OCI-LY3 (cell line): ENCODE measurements around the gene HINFP.
"Not testable (repeated sequence)": the region's sequence is repeated elsewhere in the genome, so short reads cannot be mapped to it uniquely, and the experiment has no call there.

Experiments used
- H2AFZ ChIP-seq: fragments of 200-600, 300-600 bp; shearing (Covaris generic); 2 replicates; pipeline ENCODE4 v1.6.0; 2014; ENCODE audit warnings: antibody characterized with exemption, low read depth, low read length
- H3K27ac ChIP-seq: fragments of 200-600, 300-600 bp; sonication (generic); 2 replicates; pipeline ENCODE4 v1.5.1; 2014; ENCODE audit warnings: mild to moderate bottlenecking, low read length, moderate library complexity, mixed read lengths
- H3K27me3 ChIP-seq: fragments of 200-600, 300-600 bp; sonication (generic); 2 replicates; pipeline ENCODE4 v1.6.1; 2014; ENCODE audit warnings: low read depth, low read length, mixed read lengths
- H3K36me3 ChIP-seq: fragments of 200-600, 300-600 bp; sonication (generic); replicated peaks from 2 replicates; pipeline ENCODE3; 2014; ENCODE audit warnings: low read depth, low read length, mixed read lengths
- H3K4me1 ChIP-seq: fragments of 300-600, 200-600 bp; sonication (generic); 2 replicates; pipeline ENCODE4 v1.6.1; 2014; ENCODE audit warnings: low read length, mixed read lengths
- H3K4me2 ChIP-seq: fragments of 200-600, 300-600 bp; sonication (generic); 2 replicates; pipeline ENCODE4 v1.6.1; 2014; ENCODE audit warnings: low read length, mixed read lengths
- H3K4me3 ChIP-seq: fragments of 300-600, 200-600 bp; sonication (generic); 2 replicates; pipeline ENCODE4 v1.5.1; 2014; ENCODE audit warnings: antibody characterized with exemption, mild to moderate bottlenecking, low read length, moderate library complexity
- H3K79me2 ChIP-seq: fragments of 300-600, 200-600 bp; shearing (Covaris generic); 2 replicates; pipeline ENCODE4 v1.6.1; 2014; ENCODE audit warnings: mild to moderate bottlenecking, low read length, mixed read lengths
- H3K9ac ChIP-seq: fragments of 300-600, 200-600 bp; shearing (Covaris generic); 2 replicates; pipeline ENCODE4 v1.6.0; 2014; ENCODE audit warnings: mild to moderate bottlenecking, low read length, moderate library complexity
- H3K9me3 ChIP-seq: fragments of 200-600, 300-600 bp; shearing (Covaris generic); 2 replicates; pipeline ENCODE4 v1.6.1; 2014; ENCODE audit warnings: low read length, mixed read lengths; ENCODE audit not compliant: insufficient read depth
- H4K20me1 ChIP-seq: fragments of 200-600, 300-600 bp; sonication (generic); 2 replicates; pipeline ENCODE4 v1.6.1; 2016; ENCODE audit warnings: low read length, mixed read lengths; ENCODE audit not compliant: insufficient read depth
- EZH2phosphoT487 ChIP-seq: fragments of 200-600 bp; shearing (Covaris generic); IDR thresholded peaks from 2 replicates; pipeline ENCODE4 v1.6.1; 2018; ENCODE audit warnings: antibody characterized with exemption, mixed run types, low read depth
- TF ChIP-seq, protein P1 (sequence below): fragments of 200-600, 300-600 bp; sonication (generic); IDR thresholded peaks from 2 replicates; pipeline ENCODE4 v1.5.1; 2014; ENCODE audit warnings: antibody characterized with exemption, low read length, low read depth

Gene HINFP

GRCh38 chr11:119180729-119181676 lies 59.6 kb downstream of the HINFP start:
- peaks cover 24% of the 10 kb centered on the region for H3K36me3 ChIP-seq
- H3K27ac ChIP-seq: no peak overlapping the region
- no peaks in the 10 kb centered on the region for H3K9me3 ChIP-seq
- no peak overlapping the region for H3K4me3 ChIP-seq
- TF ChIP-seq EZH2phosphoT487: no peak
- TF ChIP-seq, protein P1, sequence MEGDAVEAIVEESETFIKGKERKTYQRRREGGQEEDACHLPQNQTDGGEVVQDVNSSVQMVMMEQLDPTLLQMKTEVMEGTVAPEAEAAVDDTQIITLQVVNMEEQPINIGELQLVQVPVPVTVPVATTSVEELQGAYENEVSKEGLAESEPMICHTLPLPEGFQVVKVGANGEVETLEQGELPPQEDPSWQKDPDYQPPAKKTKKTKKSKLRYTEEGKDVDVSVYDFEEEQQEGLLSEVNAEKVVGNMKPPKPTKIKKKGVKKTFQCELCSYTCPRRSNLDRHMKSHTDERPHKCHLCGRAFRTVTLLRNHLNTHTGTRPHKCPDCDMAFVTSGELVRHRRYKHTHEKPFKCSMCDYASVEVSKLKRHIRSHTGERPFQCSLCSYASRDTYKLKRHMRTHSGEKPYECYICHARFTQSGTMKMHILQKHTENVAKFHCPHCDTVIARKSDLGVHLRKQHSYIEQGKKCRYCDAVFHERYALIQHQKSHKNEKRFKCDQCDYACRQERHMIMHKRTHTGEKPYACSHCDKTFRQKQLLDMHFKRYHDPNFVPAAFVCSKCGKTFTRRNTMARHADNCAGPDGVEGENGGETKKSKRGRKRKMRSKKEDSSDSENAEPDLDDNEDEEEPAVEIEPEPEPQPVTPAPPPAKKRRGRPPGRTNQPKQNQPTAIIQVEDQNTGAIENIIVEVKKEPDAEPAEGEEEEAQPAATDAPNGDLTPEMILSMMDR: no peak
- peaks cover 4% of the 10 kb centered on the region; the same call in 1 of the 2 replicates for H3K4me1 ChIP-seq
- H4K20me1 ChIP-seq: no peaks in the 10 kb centered on the region
- H3K9ac ChIP-seq: no peak overlapping the region
- no peak overlapping the region for H3K4me2 ChIP-seq
- H3K79me2 ChIP-seq: no peaks in the 10 kb centered on the region
- H3K27me3 ChIP-seq: no peaks in the 10 kb centered on the region
- no peak overlapping the region for H2AFZ ChIP-seq

DNA sequence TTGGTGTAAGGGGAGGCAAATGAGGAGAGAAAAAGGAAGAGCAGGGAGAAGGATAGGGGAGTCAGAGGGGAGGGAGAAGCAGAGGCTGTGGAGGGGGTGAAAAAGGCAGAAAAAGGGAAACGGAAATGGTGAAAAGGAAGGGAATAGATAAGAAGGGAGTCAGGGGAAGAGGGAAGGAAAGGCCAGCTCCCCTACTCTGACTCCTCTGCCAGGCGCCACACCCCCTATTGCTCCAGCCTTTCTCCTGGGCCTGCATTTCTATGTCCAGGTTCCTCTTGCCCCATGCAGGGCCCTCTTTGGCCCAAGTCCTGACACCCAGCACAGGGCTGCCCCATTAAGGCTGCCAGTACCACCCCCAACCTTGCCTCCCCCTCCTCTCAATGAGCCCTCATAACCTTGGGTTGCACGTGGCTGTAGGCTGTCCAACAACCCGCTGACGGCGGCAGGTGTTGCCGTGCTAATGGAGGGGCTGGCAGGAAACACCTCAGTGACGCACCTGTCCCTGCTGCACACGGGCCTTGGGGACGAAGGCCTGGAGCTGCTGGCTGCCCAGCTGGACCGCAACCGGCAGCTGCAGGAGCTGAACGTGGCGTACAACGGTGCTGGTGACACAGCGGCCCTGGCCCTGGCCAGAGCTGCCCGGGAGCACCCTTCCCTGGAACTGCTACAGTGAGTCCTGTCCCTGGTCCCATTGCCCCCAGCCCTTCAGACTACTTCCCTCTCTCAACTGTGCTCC lies 60.5 kb downstream of the HINFP start:
- no peaks in the 10 kb centered on the region for H3K79me2 ChIP-seq
- H2AFZ ChIP-seq: no peak overlapping the region
- H3K36me3 ChIP-seq: peaks cover 24% of the 10 kb centered on the region
- no peaks in the 10 kb centered on the region for H4K20me1 ChIP-seq
- H3K27me3 ChIP-seq: no peaks in the 10 kb centered on the region
- peaks cover 4% of the 10 kb centered on the region; the same call in 1 of the 2 replicates for H3K4me1 ChIP-seq
- TF ChIP-seq, protein P1: no peak
- no peak for TF ChIP-seq EZH2phosphoT487
- H3K4me2 ChIP-seq: no peak overlapping the region
- H3K4me3 ChIP-seq: no peak overlapping the region
- H3K27ac ChIP-seq: no peak overlapping the region
- no peak overlapping the region for H3K9ac ChIP-seq
- H3K9me3 ChIP-seq: no peaks in the 10 kb centered on the region

- H3K36me3 ChIP-seq: peaks cover 24% of the 10 kb centered on the region
- H2AFZ ChIP-seq, H3K9ac ChIP-seq, H3K27ac ChIP-seq, H3K9me3 ChIP-seq, H3K4me2 ChIP-seq, H3K27me3 ChIP-seq, H4K20me1 ChIP-seq, H3K79me2 ChIP-seq, H3K4me1 ChIP-seq, H3K4me3 ChIP-seq: not testable (repeated sequence)
These were observed 63.0 kb downstream of the HINFP start for GRCh38 chr11:119184399-119184798.
